ENCODE data around the gene MB21D2.

Gene MB21D2

DNA sequence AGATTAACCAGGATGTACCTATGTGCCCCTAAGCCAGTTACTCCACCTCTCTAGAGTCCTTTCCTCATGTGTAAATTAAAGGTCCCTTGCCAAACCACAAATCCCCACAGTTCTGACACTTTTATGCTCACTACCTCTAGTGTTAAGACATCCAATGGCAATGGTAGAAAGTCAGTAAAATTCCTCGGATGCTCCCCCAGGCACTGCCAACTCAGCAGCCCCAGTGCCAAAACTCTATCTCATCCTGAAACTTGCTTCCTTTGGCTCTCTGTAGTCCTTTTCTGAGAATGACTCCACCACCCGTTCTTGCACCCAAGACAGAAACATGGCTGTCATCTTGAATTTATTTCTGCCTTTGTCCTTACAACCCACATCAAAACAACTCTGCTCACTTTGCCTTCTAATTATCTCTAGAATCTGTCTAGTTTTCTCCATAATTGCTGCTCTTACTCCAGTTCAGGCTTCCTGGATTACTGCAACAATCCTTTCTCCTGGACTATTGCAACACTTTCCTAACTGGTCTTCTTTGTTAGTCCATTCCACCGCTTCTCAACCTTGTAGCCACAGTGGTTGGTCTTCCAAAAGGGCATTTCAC is 41.6 kb downstream of the MB21D2 start:
- no peak for TF ChIP-seq CTBP1 (IDR thresholded peaks at IDR 0.05; ENCODE audit: borderline replicate concordance)
- TF ChIP-seq FOXM1 (IDR thresholded peaks at IDR 0.05; ENCODE audit: borderline replicate concordance) = no peak
- TF ChIP-seq SP1 (IDR thresholded peaks at IDR 0.05) = no peak
- TF ChIP-seq LEF1 (IDR thresholded peaks at IDR 0.05; ENCODE audit: borderline replicate concordance) = no peak
- no peak for TF ChIP-seq L3MBTL2 (conservative IDR thresholded peaks at IDR 0.05)
- no peak for TF ChIP-seq ARNT (IDR thresholded peaks at IDR 0.05)
- TF ChIP-seq FOXK2 (IDR thresholded peaks at IDR 0.05) = no peak
- no peak for TF ChIP-seq FOXA1 (IDR thresholded peaks at IDR 0.05)
- TF ChIP-seq SUZ12 (IDR thresholded peaks at IDR 0.05) = no peak
- TF ChIP-seq ELF4 (IDR thresholded peaks at IDR 0.05) = no peak
- no peak for TF ChIP-seq NFRKB (IDR thresholded peaks at IDR 0.05)
- no peak for TF ChIP-seq BHLHE40 (IDR thresholded peaks at IDR 0.05; ENCODE audit: borderline replicate concordance)
- no peak for TF ChIP-seq ZNF384 (IDR thresholded peaks at IDR 0.05)
- TF ChIP-seq, protein P1, sequence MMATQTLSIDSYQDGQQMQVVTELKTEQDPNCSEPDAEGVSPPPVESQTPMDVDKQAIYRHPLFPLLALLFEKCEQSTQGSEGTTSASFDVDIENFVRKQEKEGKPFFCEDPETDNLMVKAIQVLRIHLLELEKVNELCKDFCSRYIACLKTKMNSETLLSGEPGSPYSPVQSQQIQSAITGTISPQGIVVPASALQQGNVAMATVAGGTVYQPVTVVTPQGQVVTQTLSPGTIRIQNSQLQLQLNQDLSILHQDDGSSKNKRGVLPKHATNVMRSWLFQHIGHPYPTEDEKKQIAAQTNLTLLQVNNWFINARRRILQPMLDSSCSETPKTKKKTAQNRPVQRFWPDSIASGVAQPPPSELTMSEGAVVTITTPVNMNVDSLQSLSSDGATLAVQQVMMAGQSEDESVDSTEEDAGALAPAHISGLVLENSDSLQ (IDR thresholded peaks at IDR 0.05) = no peak
- TF ChIP-seq HDGF (IDR thresholded peaks at IDR 0.05; ENCODE audit: borderline replicate concordance) = no peak
- no peak for TF ChIP-seq TARDBP (IDR thresholded peaks at IDR 0.05)
- ChIA-PET POLR2A (no interaction called here), CTCF (no interaction called here)
- no peak for DNase-seq (ENCODE audit: extremely low spot score)

DNA sequence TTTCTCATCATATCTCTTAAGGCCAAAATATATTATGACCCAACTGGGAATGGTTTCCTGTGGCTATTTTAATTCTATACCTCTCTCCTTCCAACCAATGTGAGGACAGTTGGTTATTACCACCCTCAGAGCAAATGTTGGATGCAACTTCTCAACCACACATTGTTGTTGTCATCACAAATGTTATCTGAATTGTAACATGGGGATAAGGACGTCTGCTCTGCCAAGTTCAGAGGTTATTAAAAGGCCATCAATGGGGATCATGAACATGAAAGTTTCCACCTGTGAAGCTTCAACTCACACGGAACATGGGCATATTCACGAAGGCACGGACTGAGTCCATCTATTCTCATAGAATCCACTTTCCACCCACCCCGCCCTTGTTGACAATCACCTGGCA is 46.8 kb downstream of the MB21D2 start:
- no peak for TF ChIP-seq LEF1 (IDR thresholded peaks at IDR 0.05; ENCODE audit: borderline replicate concordance)
- TF ChIP-seq NFRKB (IDR thresholded peaks at IDR 0.05) = no peak
- TF ChIP-seq, protein P1 (IDR thresholded peaks at IDR 0.05) = no peak
- TF ChIP-seq HDGF (IDR thresholded peaks at IDR 0.05; ENCODE audit: borderline replicate concordance) = no peak
- no peak for TF ChIP-seq SUZ12 (IDR thresholded peaks at IDR 0.05)
- TF ChIP-seq ZNF384 (IDR thresholded peaks at IDR 0.05) = no peak
- TF ChIP-seq FOXM1 (IDR thresholded peaks at IDR 0.05; ENCODE audit: borderline replicate concordance) = no peak
- TF ChIP-seq BHLHE40 (IDR thresholded peaks at IDR 0.05; ENCODE audit: borderline replicate concordance) = no peak
- TF ChIP-seq ARNT (IDR thresholded peaks at IDR 0.05) = no peak
- no peak for TF ChIP-seq FOXK2 (IDR thresholded peaks at IDR 0.05)
- TF ChIP-seq FOXA1 (IDR thresholded peaks at IDR 0.05) = no peak
- no peak for TF ChIP-seq TARDBP (IDR thresholded peaks at IDR 0.05)
- no peak for TF ChIP-seq CTBP1 (IDR thresholded peaks at IDR 0.05; ENCODE audit: borderline replicate concordance)
- no peak for TF ChIP-seq L3MBTL2 (conservative IDR thresholded peaks at IDR 0.05)
- TF ChIP-seq ELF4 (IDR thresholded peaks at IDR 0.05) = no peak
- no peak for TF ChIP-seq SP1 (IDR thresholded peaks at IDR 0.05)
- DNase-seq (ENCODE audit: extremely low spot score) = no peak
- ChIA-PET POLR2A (no interaction called here), CTCF (no interaction called here)

DNA sequence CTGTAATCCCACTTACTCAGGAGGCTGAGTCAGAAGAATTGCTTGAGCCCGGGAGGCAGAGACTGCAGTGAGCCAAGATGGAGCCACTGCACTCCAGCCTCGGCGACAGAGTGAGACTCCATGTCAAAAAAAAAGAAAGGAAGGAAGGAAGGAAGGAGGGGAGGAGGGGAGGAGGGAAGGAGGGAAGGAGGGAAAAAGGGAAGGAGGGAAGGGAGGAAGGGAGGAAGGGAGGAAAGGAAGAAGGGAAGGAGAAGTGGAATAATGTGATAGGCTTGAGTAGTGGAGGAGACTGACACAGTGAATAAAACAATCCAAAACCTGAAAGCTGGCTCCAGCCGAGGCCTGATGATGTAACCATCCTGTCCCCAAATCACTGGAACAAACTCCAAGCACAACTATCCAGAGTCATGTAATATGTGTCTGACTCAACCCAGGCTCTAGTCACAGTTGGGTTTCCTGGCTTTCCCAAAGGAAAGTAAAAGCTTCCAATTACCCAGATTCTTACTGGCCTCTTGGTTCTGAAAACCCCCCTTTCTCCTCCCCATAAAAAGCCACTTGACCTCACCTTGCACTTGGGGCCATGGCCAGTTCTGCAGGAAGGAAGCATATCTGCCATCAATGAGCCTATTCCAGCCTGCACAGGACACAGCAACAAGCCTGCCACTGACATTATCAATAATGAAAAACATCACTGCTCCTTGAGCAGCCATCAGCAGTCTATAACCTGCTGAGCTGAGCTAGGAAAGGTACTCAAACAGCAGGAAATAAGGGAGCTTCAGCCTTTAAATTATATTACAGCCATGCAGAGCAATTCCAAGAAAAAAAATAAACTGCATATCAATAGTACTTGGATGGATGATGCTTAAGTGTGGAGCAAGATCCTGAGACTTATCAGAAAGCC is 48.3 kb downstream of the MB21D2 start:
- TF ChIP-seq ARNT (IDR thresholded peaks at IDR 0.05) (no peak), ELF4 (IDR thresholded peaks at IDR 0.05) (no peak), L3MBTL2 (conservative IDR thresholded peaks at IDR 0.05) (no peak), NFRKB (IDR thresholded peaks at IDR 0.05) (no peak), SP1 (IDR thresholded peaks at IDR 0.05) (no peak), CTBP1 (IDR thresholded peaks at IDR 0.05; ENCODE audit: borderline replicate concordance) (no peak), SUZ12 (IDR thresholded peaks at IDR 0.05) (no peak), HDGF (IDR thresholded peaks at IDR 0.05; ENCODE audit: borderline replicate concordance) (no peak), TARDBP (IDR thresholded peaks at IDR 0.05) (no peak), FOXM1 (IDR thresholded peaks at IDR 0.05; ENCODE audit: borderline replicate concordance) (no peak), ZNF384 (IDR thresholded peaks at IDR 0.05) (no peak), BHLHE40 (IDR thresholded peaks at IDR 0.05; ENCODE audit: borderline replicate concordance) (no peak), FOXK2 (IDR thresholded peaks at IDR 0.05) (no peak)
- TF ChIP-seq, protein P1 (IDR thresholded peaks at IDR 0.05) = no peak
- no peak for DNase-seq (ENCODE audit: extremely low spot score)
- CTCF ChIA-PET = no interaction called here
- POLR2A ChIA-PET = no interaction called here

DNA sequence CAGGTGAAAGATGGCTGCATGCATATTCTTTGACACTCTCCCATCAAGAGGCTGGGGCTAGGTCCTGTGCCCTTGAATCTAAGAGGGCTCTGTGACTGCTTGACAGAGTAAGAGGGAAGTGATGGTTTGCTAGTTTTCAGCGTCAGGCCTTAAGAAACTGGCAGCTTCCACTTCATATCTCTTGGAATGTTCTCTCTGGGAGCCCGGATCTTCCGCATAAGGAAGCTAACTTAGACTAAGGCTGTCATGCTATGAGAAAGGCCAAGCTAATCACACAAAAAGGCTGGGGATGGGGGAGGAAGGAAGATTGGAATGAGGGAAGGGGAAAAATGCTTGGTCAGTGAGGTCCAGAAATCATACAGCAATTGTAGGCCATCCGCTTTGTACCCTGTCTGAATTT is 50.0 kb downstream of the MB21D2 start:
- POLR2A ChIA-PET = no interaction called here
- no peak for TF ChIP-seq SUZ12 (IDR thresholded peaks at IDR 0.05)
- TF ChIP-seq L3MBTL2 (conservative IDR thresholded peaks at IDR 0.05) = no peak
- no peak for TF ChIP-seq ZNF384 (IDR thresholded peaks at IDR 0.05)
- TF ChIP-seq LEF1 (IDR thresholded peaks at IDR 0.05; ENCODE audit: borderline replicate concordance) = no peak
- TF ChIP-seq CTBP1 (IDR thresholded peaks at IDR 0.05; ENCODE audit: borderline replicate concordance) = no peak
- TF ChIP-seq HDGF (IDR thresholded peaks at IDR 0.05; ENCODE audit: borderline replicate concordance) = no peak
- no peak for TF ChIP-seq FOXM1 (IDR thresholded peaks at IDR 0.05; ENCODE audit: borderline replicate concordance)
- no peak for TF ChIP-seq SP1 (IDR thresholded peaks at IDR 0.05)
- TF ChIP-seq, protein P1 (IDR thresholded peaks at IDR 0.05) = no peak
- TF ChIP-seq FOXA1 (IDR thresholded peaks at IDR 0.05) = no peak
- TF ChIP-seq BHLHE40 (IDR thresholded peaks at IDR 0.05; ENCODE audit: borderline replicate concordance) = no peak
- no peak for TF ChIP-seq ELF4 (IDR thresholded peaks at IDR 0.05)
- no peak for DNase-seq (ENCODE audit: extremely low spot score)
- CTCF ChIA-PET = no interaction called here

DNA sequence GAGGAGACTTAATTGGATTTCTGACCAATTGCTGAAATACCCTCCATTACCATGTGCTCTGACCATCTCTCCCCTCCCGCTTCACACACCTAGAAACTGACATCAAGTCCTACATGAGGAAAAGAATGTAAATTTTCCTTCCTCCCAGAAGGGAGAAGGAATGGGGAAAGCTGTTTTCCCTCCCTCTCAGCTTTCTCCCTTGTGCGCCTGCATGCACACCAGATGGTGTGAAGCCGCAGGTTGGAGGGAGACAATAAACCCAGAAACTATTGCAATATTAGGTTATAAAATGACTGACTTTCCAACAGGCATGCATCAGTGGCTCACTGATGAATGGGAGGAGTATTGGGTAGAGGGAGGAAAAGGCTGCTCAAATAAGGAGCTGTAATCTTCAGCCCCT is 50.9 kb downstream of the MB21D2 start:
- CTCF ChIA-PET = no interaction called here
- POLR2A ChIA-PET = no interaction called here
- TF ChIP-seq FOXA1 (IDR thresholded peaks at IDR 0.05) = no peak
- no peak for TF ChIP-seq FOXK2 (IDR thresholded peaks at IDR 0.05)
- no peak for TF ChIP-seq HDGF (IDR thresholded peaks at IDR 0.05; ENCODE audit: borderline replicate concordance)
- no peak for DNase-seq (ENCODE audit: extremely low spot score)
